ENCODE data around the gene TMEM165. TPM values are rescaled to one million over a fixed set of nuclear protein-coding genes. Genes with fewer than 3 reads are reported as not detected.
A peak's percentile ranks its signal among the peaks of the same experiment; 100 is the strongest.

Gene TMEM165
- total and polyA plus RNA-seq, 9 of the 15 experiments (the other 6 are each of a cell fraction or from before 2014, with no cell fraction given), result 21.3 to 145 (median 96.8) TPM

- ATAC-seq (no peak), FAIRE-seq (no peak), DNase-seq (ENCODE audit: extremely low read depth in 1 of 4, low spot score in 3 of 4) (no peak)
- intact Hi-C loops (cut with micrococcal nuclease), result no loop called here
- Histone ChIP-seq H3K27ac (ENCODE audit: extremely low read depth, low read depth, low read length) (no peak overlapping the region), H3K4me1 (replicated peaks in 1 of 2; ENCODE audit: control insufficient read depth in 2 of 2, insufficient read depth in 2 of 2, low read length in 2 of 2) (no peaks in the 10 kb centered on the region), H3K27me3 (ENCODE audit: control insufficient read depth in 2 of 2, insufficient read depth in 2 of 2, low read length in 2 of 2) (no peaks in the 10 kb centered on the region), H3K9me1 (ENCODE audit: control insufficient read depth, insufficient read depth, low read length) (no peaks in the 10 kb centered on the region), H3K9ac (ENCODE audit: insufficient read depth in 1 of 2, low read depth in 2 of 2, low read length in 2 of 2) (no peak overlapping the region), H3K9me3 (replicated peaks; ENCODE audit: control insufficient read depth, insufficient read depth, low read depth, low read length) (no peaks in the 10 kb centered on the region), H3K36me3 (ENCODE audit: control insufficient read depth, insufficient read depth, low read length) (no peaks in the 10 kb centered on the region; the same call in 2 of the 3 replicates), H4K20me1 (replicated peaks; ENCODE audit: control insufficient read depth, insufficient read depth, low read length) (no peaks in the 10 kb centered on the region), H2AFZ (ENCODE audit: low read depth, low read length) (no peak overlapping the region), H3K79me2 (ENCODE audit: control insufficient read depth, insufficient read depth, low read length) (no peaks in the 10 kb centered on the region), H3K4me3 (no peak overlapping the region), H3K4me2 (ENCODE audit: insufficient read depth, low read length) (no peak overlapping the region)
- POLR2A ChIA-PET, result interaction anchor here (1.7 kb wide), 1 partner anchor 27 kb away, joined by 5 read pairs; no protein-coding TSS in a partner anchor
- TF ChIP-seq ARHGAP35 (IDR thresholded peaks at IDR 0.05; ENCODE audit: partially characterized antibody) (no peak), HLTF (IDR thresholded peaks at IDR 0.05) (no peak)
- TF ChIP-seq, protein P1, sequence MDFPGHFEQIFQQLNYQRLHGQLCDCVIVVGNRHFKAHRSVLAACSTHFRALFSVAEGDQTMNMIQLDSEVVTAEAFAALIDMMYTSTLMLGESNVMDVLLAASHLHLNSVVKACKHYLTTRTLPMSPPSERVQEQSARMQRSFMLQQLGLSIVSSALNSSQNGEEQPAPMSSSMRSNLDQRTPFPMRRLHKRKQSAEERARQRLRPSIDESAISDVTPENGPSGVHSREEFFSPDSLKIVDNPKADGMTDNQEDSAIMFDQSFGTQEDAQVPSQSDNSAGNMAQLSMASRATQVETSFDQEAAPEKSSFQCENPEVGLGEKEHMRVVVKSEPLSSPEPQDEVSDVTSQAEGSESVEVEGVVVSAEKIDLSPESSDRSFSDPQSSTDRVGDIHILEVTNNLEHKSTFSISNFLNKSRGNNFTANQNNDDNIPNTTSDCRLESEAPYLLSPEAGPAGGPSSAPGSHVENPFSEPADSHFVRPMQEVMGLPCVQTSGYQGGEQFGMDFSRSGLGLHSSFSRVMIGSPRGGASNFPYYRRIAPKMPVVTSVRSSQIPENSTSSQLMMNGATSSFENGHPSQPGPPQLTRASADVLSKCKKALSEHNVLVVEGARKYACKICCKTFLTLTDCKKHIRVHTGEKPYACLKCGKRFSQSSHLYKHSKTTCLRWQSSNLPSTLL (IDR thresholded peaks at IDR 0.05), result no peak
- in situ Hi-C loops (cut with MboI), result no loop called here
- WGBS (ENCODE audit: insufficient coverage, low coverage, missing lambda C conversion rate), result 90% methylated on average over 7 of the region's 7 CpGs
- no TSS peak for BruUV-seq (replicated peaks)
- CTCF ChIA-PET (ENCODE audit: low intra/inter-chr PET ratio), result no interaction called here
These were observed 23.5 kb upstream of the TMEM165 start for GRCh38 chr4:55372259-55372658.

GRCh38 chr4:55373461-55373860, 22.3 kb upstream of the TMEM165 start:
- no peak for DNase-seq (ENCODE audit: extremely low read depth in 1 of 4, low spot score in 3 of 4)
- Histone ChIP-seq H3K9ac (ENCODE audit: insufficient read depth in 1 of 2, low read depth in 2 of 2, low read length in 2 of 2) (0 out of 4 replicates have a peak overlapping the region, but pooled peaks of 1 of the 2 experiments have one; percentile 8), H3K36me3 (ENCODE audit: control insufficient read depth, insufficient read depth, low read length) (no peaks in the 10 kb centered on the region; the same call in 2 of the 3 replicates), H4K20me1 (replicated peaks; ENCODE audit: control insufficient read depth, insufficient read depth, low read length) (no peaks in the 10 kb centered on the region), H3K79me2 (ENCODE audit: control insufficient read depth, insufficient read depth, low read length) (no peaks in the 10 kb centered on the region), H3K4me2 (ENCODE audit: insufficient read depth, low read length) (no peak overlapping the region), H3K9me1 (ENCODE audit: control insufficient read depth, insufficient read depth, low read length) (no peaks in the 10 kb centered on the region), H3K4me1 (replicated peaks in 1 of 2; ENCODE audit: control insufficient read depth in 2 of 2, insufficient read depth in 2 of 2, low read length in 2 of 2) (no peaks in the 10 kb centered on the region), H3K27me3 (ENCODE audit: control insufficient read depth in 2 of 2, insufficient read depth in 2 of 2, low read length in 2 of 2) (no peaks in the 10 kb centered on the region), H3K9me3 (replicated peaks; ENCODE audit: control insufficient read depth, insufficient read depth, low read depth, low read length) (no peaks in the 10 kb centered on the region), H3K27ac (ENCODE audit: extremely low read depth, low read depth, low read length) (no peak overlapping the region), H3K4me3 (no peak overlapping the region), H2AFZ (ENCODE audit: low read depth, low read length) (no peak overlapping the region)
- no peak for FAIRE-seq
- CTCF ChIA-PET (ENCODE audit: low intra/inter-chr PET ratio), result no interaction called here
- BruUV-seq (replicated peaks), result no TSS peak
- in situ Hi-C loops (cut with MboI), result no loop called here
- POLR2A ChIA-PET, result interaction anchor here (0.7 to 1.7 kb wide), 4 partner anchors 11 to 25 kb away, joined by 3 to 5 read pairs (median 4); no protein-coding TSS in a partner anchor
- intact Hi-C loops (cut with micrococcal nuclease), result no loop called here
- ATAC-seq, result peak; percentile 43
- 60% methylated on average over 1 of the region's 1 CpG for WGBS (ENCODE audit: insufficient coverage, low coverage, missing lambda C conversion rate)
- no peak for TF ChIP-seq ZBTB40 (IDR thresholded peaks at IDR 0.05)
- no peak for TF ChIP-seq ZBTB40 (CRISPR knock-in tag; IDR thresholded peaks at IDR 0.05)
